Measurements from ENCODE around the gene PRPSAP1. TPM values are rescaled to one million over a fixed set of nuclear protein-coding genes. Genes with fewer than 3 reads are reported as not detected.
A peak's percentile ranks its signal among the peaks of the same experiment; 100 is the strongest.

PRPSAP1 gene
- polyA plus RNA-seq, 1 donor: 36.3 TPM

GRCh38 chr17:76265624-76266243, 88.0 kb downstream of the PRPSAP1 start:
- peak; percentile 59 for DNase-seq

- peak; percentile 99 for DNase-seq
These were observed 88.7 kb downstream of the PRPSAP1 start, which contains the start of gene UBALD2 for GRCh38 chr17:76264755-76265623. Gene UBALD2, plus strand, starts transcription at chr17:76265348. Its CDS starts 158 bp downstream, at chr17:76265506.

- no peak for DNase-seq
These were observed 89.3 kb downstream of the PRPSAP1 start for GRCh38 chr17:76264425-76264754.

GRCh38 chr17:76263896-76264295, 89.8 kb downstream of the PRPSAP1 start:
- no peak for DNase-seq

- no peak for DNase-seq
These were observed 90.9 kb downstream of the PRPSAP1 start for GRCh38 chr17:76262732-76263344.

GRCh38 chr17:76261421-76262215, 92.1 kb downstream of the PRPSAP1 start:
- no peak for DNase-seq

GRCh38 chr17:76260669-76261068, 93.0 kb downstream of the PRPSAP1 start:
- no peak for DNase-seq

GRCh38 chr17:76260220-76260619, 93.5 kb downstream of the PRPSAP1 start:
- DNase-seq: no peak

Other genes starting within 250 kb of the PRPSAP1 start
- gene FOXJ1, start 212.7 kb downstream of the PRPSAP1 start, polyA plus RNA-seq (ENCODE audit: insufficient read length): not detected
- 15.4 TPM for gene RNF157, start 113.4 kb downstream of the PRPSAP1 start, polyA plus RNA-seq (ENCODE audit: insufficient read length)
- gene UBALD2, start 88.6 kb downstream of the PRPSAP1 start, polyA plus RNA-seq (ENCODE audit: insufficient read length): 27.3 TPM
- gene QRICH2, start 45.6 kb downstream of the PRPSAP1 start, polyA plus RNA-seq (ENCODE audit: insufficient read length): 5.6 TPM
- 2.3 TPM for gene SPHK1, start 30.7 kb upstream of the PRPSAP1 start, polyA plus RNA-seq (ENCODE audit: insufficient read length)
- 18.8 TPM for gene UBE2O, start 99.2 kb upstream of the PRPSAP1 start, polyA plus RNA-seq (ENCODE audit: insufficient read length)
- gene AANAT, start 113.7 kb upstream of the PRPSAP1 start, polyA plus RNA-seq (ENCODE audit: insufficient read length): 0.36 TPM
- 10.1 TPM for gene RHBDF2, start 147.5 kb upstream of the PRPSAP1 start, polyA plus RNA-seq (ENCODE audit: insufficient read length)
- gene CYGB, start 183.8 kb upstream of the PRPSAP1 start, polyA plus RNA-seq (ENCODE audit: insufficient read length): 22.7 TPM
- 4.6 TPM for gene PRCD, start 186.1 kb upstream of the PRPSAP1 start, polyA plus RNA-seq (ENCODE audit: insufficient read length)
- 2.3 TPM for gene ST6GALNAC2, start 231.9 kb upstream of the PRPSAP1 start, polyA plus RNA-seq (ENCODE audit: insufficient read length)

Measured in hindlimb muscle (tissue), 1 donor.